HCT116 (cell line): ENCODE data around the gene FAM221B. TPM values are rescaled to one million over a fixed set of nuclear protein-coding genes. Genes with fewer than 3 reads are reported as not detected.

ENCODE experiments used
- ATAC-seq: fragments of 200-7000 bp; cut with Tn5 transposase; 2 replicates; pipeline ENCODE4 v1.9.1; 2020; ENCODE audit warnings: mild to moderate bottlenecking, moderate library complexity
- BruUV-seq: library from RNA; stranded (reverse); fragments of 400-500 nt; replicated peaks from 2 replicates; lab custom pipeline; 2021; lab: Mats Ljungman, UMichigan
- CTCF ChIA-PET: fragments of 300-600 bp; sonication (Branson Sonifier 250); formaldehyde crosslinking; loops from one replicate; lab custom pipeline; 2021; ENCODE audit warnings: antibody characterized with exemption; lab: Charles Lee
- POLR2A ChIA-PET: fragments of 300-600, 350-600 bp; sonication (Branson Sonifier 250); formaldehyde crosslinking; loops from one replicate; lab custom pipeline; 2021; ENCODE audit warnings: antibody characterized with exemption; lab: Charles Lee
- RAD21 ChIA-PET, 2 experiments: fragments of 300-600 bp; sonication (Branson Sonifier 250); formaldehyde crosslinking; loops; one replicate each; lab custom pipeline; 2023; ENCODE audit warnings: low total read pairs in 2 of 2; ENCODE audit not compliant: uncharacterized antibody in 2 of 2, unreplicated experiment in 2 of 2, low non-redundant PET in 1 of 2; lab: Charles Lee
- DNase-seq: peaks from one replicate; pipeline ENCODE4 v3.0.0-alpha.2; 2010; ENCODE audit warnings: low read depth, low spot score
- H2AFZ ChIP-seq: fragments of 200-600 bp; shearing (Covaris generic), sonication (generic); 2 replicates; pipeline ENCODE4 v1.6.1; 2017; ENCODE audit warnings: low read depth, mixed run types, mixed read lengths, antibody characterized with exemption, low read length; ENCODE audit not compliant: poor library complexity, severe bottlenecking
- H3K27ac ChIP-seq: 2 replicates; pipeline ENCODE4 v1.5.1; 2012; ENCODE audit warnings: low read depth, low read length
- H3K27me3 ChIP-seq: fragments of 200-600 bp; sonication (generic); 2 replicates; pipeline ENCODE4 v1.6.1; 2016; ENCODE audit warnings: mixed run types, low read length, mixed read lengths; ENCODE audit not compliant: insufficient read depth
- H3K36me3 ChIP-seq, 2 experiments: fragments of 200-500 bp in 1 of 2; fragments of 200-600 bp in 1 of 2; sonication (Bioruptor generic) in 1 of 2; sonication (generic) in 1 of 2; 2 replicates each; pipeline versions ENCODE4 v1.5.1 to v1.6.1; 2014 to 2016; ENCODE audit warnings: low read length in 2 of 2, inconsistent platforms in 1 of 2, mixed read lengths in 1 of 2, mixed run types in 1 of 2; ENCODE audit not compliant: insufficient read depth in 2 of 2, control insufficient read depth in 1 of 2
- H3K4me1 ChIP-seq, 2 experiments: fragments of 200-600 bp in 1 of 2; sonication (generic) in 1 of 2; 2 replicates each; pipeline versions ENCODE4 v1.5.1 to v1.6.1; 2012 to 2017; ENCODE audit warnings: low read length in 2 of 2, inconsistent platforms in 1 of 2, mild to moderate bottlenecking in 1 of 2, mixed read lengths in 1 of 2, mixed run types in 1 of 2, moderate library complexity in 1 of 2; ENCODE audit not compliant: insufficient read depth in 2 of 2, control insufficient read depth in 1 of 2
- H3K4me2 ChIP-seq: fragments of 200-600 bp; sonication (generic); 2 replicates; pipeline ENCODE4 v1.6.1; 2017; ENCODE audit warnings: mixed run types, low read length, mixed read lengths
- H3K4me3 ChIP-seq, 2 experiments: fragments of 200-600 bp in 1 of 2; sonication (generic) in 1 of 2; replicated peaks in 1 of 2; 2 replicates each; pipeline ENCODE4 v1.5.1; 2011 to 2016; ENCODE audit warnings: low read length in 2 of 2, control low read depth in 1 of 2, low read depth in 1 of 2, mild to moderate bottlenecking in 1 of 2, mixed read lengths in 1 of 2, mixed run types in 1 of 2
- H3K79me2 ChIP-seq: fragments of 200-600 bp; sonication (generic); 2 replicates; pipeline ENCODE4 v1.6.1; 2017; ENCODE audit warnings: mild to moderate bottlenecking, mixed run types, low read length, moderate library complexity, mixed read lengths; ENCODE audit not compliant: insufficient read depth
- H3K9ac ChIP-seq: fragments of 200-600 bp; sonication (generic); 2 replicates; pipeline ENCODE4 v1.6.1; 2016; ENCODE audit warnings: low read length, mixed read lengths
- H3K9me2 ChIP-seq: fragments of 200-600 bp; sonication (generic), shearing (Covaris generic); 2 replicates; pipeline ENCODE4 v1.6.1; 2017; ENCODE audit warnings: mixed run types, mild to moderate bottlenecking, moderate library complexity; ENCODE audit not compliant: insufficient read depth
- H3K9me3 ChIP-seq, 2 experiments: fragments of 200-500 bp in 1 of 2; fragments of 200-600 bp in 1 of 2; sonication (Bioruptor generic) in 1 of 2; sonication (generic) in 1 of 2; 2 replicates each; pipeline ENCODE4 v1.6.1; 2014 to 2017; ENCODE audit warnings: low read length in 2 of 2, mixed read lengths in 2 of 2, inconsistent platforms in 1 of 2, low read depth in 1 of 2, mild to moderate bottlenecking in 1 of 2, mixed run types in 1 of 2, moderate library complexity in 1 of 2; ENCODE audit not compliant: control insufficient read depth in 1 of 2, insufficient read depth in 1 of 2
- H4K20me1 ChIP-seq: fragments of 200-600 bp; sonication (generic), shearing (Covaris generic); 2 replicates; pipeline ENCODE4 v1.6.1; 2017; ENCODE audit warnings: mixed run types, mild to moderate bottlenecking, moderate library complexity; ENCODE audit not compliant: insufficient read depth
- CBX3 ChIP-seq: IDR thresholded peaks from 2 replicates; pipeline ENCODE4 v1.6.1; 2012; ENCODE audit warnings: low read depth
- CEBPB ChIP-seq: IDR thresholded peaks from 2 replicates; pipeline ENCODE4 v1.6.1; 2012; ENCODE audit warnings: low read depth
- EGR1 ChIP-seq: IDR thresholded peaks from 2 replicates; pipeline ENCODE4 v1.6.1; 2012; ENCODE audit warnings: low read depth
- ELF1 ChIP-seq: IDR thresholded peaks from 2 replicates; pipeline ENCODE4 v1.6.1; 2012; ENCODE audit warnings: low read depth, borderline replicate concordance
- EZH2 ChIP-seq: fragments of 200-600 bp; sonication (generic); IDR thresholded peaks from 2 replicates; pipeline ENCODE4 v1.6.1; 2017; ENCODE audit warnings: antibody characterized with exemption, mixed run types
- EZH2phosphoT487 ChIP-seq: fragments of 200-600 bp; IDR thresholded peaks from 2 replicates; pipeline ENCODE4 v1.6.1; 2018; ENCODE audit warnings: antibody characterized with exemption, borderline replicate concordance
- FOSL1 ChIP-seq: IDR thresholded peaks from 2 replicates; pipeline ENCODE4 v1.6.1; 2012; ENCODE audit warnings: low read depth
- JUND ChIP-seq: IDR thresholded peaks from 2 replicates; pipeline ENCODE4 v1.6.1; 2012
- POLR2A ChIP-seq: IDR thresholded peaks from 2 replicates; pipeline ENCODE4 v1.7.0; 2011; ENCODE audit warnings: borderline replicate concordance; ENCODE audit not compliant: insufficient read depth, insufficient read length; ENCODE audit errors: extremely low read depth
- POLR2AphosphoS5 ChIP-seq: IDR thresholded peaks from 2 replicates; pipeline ENCODE4 v1.6.1; 2011; ENCODE audit warnings: mild to moderate bottlenecking, low read depth, low read length, moderate library complexity
- SIN3A ChIP-seq: IDR thresholded peaks from 2 replicates; pipeline ENCODE4 v1.6.1; 2012; ENCODE audit warnings: low read depth
- SP1 ChIP-seq: IDR thresholded peaks from 2 replicates; pipeline ENCODE4 v1.6.1; 2012; ENCODE audit warnings: low read depth
- SRF ChIP-seq: IDR thresholded peaks from 2 replicates; pipeline ENCODE4 v1.6.1; 2012; ENCODE audit warnings: low read depth
- ZFX ChIP-seq: fragments of 450-650 bp; IDR thresholded peaks from 2 replicates; pipeline ENCODE4 v1.6.1; 2017
- intact Hi-C: fragments of 100-400 bp; cut with micrococcal nuclease; formaldehyde crosslinking; loops from 2 replicates; pipeline ENCODE4 v1.10.0; 2022
- total RNA-seq: library from RNA; stranded (reverse); gene quantifications from one replicate; pipeline ENCODE4 v1.2.1, GENCODE V29; 2021; ENCODE audit not compliant: unreplicated experiment
- TF ChIP-seq, protein P1 (sequence below): IDR thresholded peaks from 2 replicates; pipeline ENCODE4 v1.6.1; 2012
- TF ChIP-seq, protein P2 (sequence below): IDR thresholded peaks from 2 replicates; pipeline ENCODE4 v1.6.1; 2012; ENCODE audit warnings: low read depth
- TF ChIP-seq, protein P3 (sequence below), 3 experiments: fragments of 200-600 bp in 1 of 3; sonication (generic) in 1 of 3; IDR thresholded peaks in 2 of 3; conservative IDR thresholded peaks in 1 of 3; 2 replicates each; pipeline ENCODE4 v1.5.1; 2012 to 2017; ENCODE audit warnings: low read depth in 2 of 3, low read length in 2 of 3, antibody characterized with exemption in 1 of 3, borderline replicate concordance in 1 of 3, control low read depth in 1 of 3, mild to moderate bottlenecking in 1 of 3, mixed read lengths in 1 of 3, mixed run types in 1 of 3, moderate library complexity in 1 of 3; ENCODE audit not compliant: insufficient read depth in 1 of 3
- TF ChIP-seq, protein P4 (sequence below): IDR thresholded peaks from 2 replicates; pipeline ENCODE4 v1.6.1; 2012
- TF ChIP-seq, protein P5 (sequence below): IDR thresholded peaks from 2 replicates; pipeline ENCODE4 v1.6.1; 2011; ENCODE audit warnings: mild to moderate bottlenecking, low read length, moderate library complexity; ENCODE audit not compliant: insufficient replicate concordance; ENCODE audit errors: extremely low read depth

The FAM221B gene
- total RNA-seq, 1 experiment from 2014 or later = not detected

DNA sequence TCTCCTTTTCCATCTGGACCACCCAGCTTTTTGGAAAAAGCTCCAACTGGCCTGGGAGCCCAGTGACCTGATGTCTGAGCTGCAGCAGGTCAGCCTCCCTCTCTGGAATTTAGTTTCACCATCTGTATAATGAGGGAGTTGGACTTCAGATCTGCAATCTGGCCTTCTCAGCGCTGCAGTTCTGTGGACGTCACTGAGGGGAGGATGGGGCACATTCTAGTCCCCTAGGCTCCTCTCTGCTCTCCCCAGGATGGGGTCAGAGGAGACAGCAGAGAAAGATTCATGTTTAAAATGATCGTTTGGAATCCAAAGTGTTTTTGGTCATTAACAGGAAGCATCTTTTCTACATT lies 31.4 kb upstream of the FAM221B start:
- ChIA-PET CTCF (interaction anchor here (1.0 kb wide), 1 partner anchor 70 kb away, joined by 3 read pairs; no protein-coding TSS in a partner anchor), RAD21 (no interaction called here), POLR2A (no interaction called here)
- Histone ChIP-seq H3K27ac (no peak overlapping the region), H3K27me3 (peaks cover 3% of the 10 kb centered on the region; the same call in 1 of the 2 replicates), H3K4me1 (no peaks in the 10 kb centered on the region), H3K9me3 (no peaks in the 10 kb centered on the region), H3K9ac (no peak overlapping the region), H3K9me2 (no peaks in the 10 kb centered on the region), H3K79me2 (no peaks in the 10 kb centered on the region), H4K20me1 (no peaks in the 10 kb centered on the region), H3K4me3 (no peak overlapping the region), H2AFZ (no peak overlapping the region), H3K4me2 (no peak overlapping the region), H3K36me3 (no peaks in the 10 kb centered on the region)
- intact Hi-C loops = no loop called here
- BruUV-seq = no TSS peak
- TF ChIP-seq ZFX (no peak), EZH2 (no peak), CEBPB (no peak), SP1 (no peak), CBX3 (no peak), POLR2AphosphoS5 (no peak), EGR1 (no peak), SIN3A (no peak), EZH2phosphoT487 (no peak), JUND (no peak), ELF1 (no peak), POLR2A (no peak), SRF (no peak), FOSL1 (no peak)
- TF ChIP-seq, protein P1, sequence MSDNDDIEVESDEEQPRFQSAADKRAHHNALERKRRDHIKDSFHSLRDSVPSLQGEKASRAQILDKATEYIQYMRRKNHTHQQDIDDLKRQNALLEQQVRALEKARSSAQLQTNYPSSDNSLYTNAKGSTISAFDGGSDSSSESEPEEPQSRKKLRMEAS = no peak
- TF ChIP-seq, protein P2, sequence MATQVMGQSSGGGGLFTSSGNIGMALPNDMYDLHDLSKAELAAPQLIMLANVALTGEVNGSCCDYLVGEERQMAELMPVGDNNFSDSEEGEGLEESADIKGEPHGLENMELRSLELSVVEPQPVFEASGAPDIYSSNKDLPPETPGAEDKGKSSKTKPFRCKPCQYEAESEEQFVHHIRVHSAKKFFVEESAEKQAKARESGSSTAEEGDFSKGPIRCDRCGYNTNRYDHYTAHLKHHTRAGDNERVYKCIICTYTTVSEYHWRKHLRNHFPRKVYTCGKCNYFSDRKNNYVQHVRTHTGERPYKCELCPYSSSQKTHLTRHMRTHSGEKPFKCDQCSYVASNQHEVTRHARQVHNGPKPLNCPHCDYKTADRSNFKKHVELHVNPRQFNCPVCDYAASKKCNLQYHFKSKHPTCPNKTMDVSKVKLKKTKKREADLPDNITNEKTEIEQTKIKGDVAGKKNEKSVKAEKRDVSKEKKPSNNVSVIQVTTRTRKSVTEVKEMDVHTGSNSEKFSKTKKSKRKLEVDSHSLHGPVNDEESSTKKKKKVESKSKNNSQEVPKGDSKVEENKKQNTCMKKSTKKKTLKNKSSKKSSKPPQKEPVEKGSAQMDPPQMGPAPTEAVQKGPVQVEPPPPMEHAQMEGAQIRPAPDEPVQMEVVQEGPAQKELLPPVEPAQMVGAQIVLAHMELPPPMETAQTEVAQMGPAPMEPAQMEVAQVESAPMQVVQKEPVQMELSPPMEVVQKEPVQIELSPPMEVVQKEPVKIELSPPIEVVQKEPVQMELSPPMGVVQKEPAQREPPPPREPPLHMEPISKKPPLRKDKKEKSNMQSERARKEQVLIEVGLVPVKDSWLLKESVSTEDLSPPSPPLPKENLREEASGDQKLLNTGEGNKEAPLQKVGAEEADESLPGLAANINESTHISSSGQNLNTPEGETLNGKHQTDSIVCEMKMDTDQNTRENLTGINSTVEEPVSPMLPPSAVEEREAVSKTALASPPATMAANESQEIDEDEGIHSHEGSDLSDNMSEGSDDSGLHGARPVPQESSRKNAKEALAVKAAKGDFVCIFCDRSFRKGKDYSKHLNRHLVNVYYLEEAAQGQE = no peak
- TF ChIP-seq, protein P3, sequence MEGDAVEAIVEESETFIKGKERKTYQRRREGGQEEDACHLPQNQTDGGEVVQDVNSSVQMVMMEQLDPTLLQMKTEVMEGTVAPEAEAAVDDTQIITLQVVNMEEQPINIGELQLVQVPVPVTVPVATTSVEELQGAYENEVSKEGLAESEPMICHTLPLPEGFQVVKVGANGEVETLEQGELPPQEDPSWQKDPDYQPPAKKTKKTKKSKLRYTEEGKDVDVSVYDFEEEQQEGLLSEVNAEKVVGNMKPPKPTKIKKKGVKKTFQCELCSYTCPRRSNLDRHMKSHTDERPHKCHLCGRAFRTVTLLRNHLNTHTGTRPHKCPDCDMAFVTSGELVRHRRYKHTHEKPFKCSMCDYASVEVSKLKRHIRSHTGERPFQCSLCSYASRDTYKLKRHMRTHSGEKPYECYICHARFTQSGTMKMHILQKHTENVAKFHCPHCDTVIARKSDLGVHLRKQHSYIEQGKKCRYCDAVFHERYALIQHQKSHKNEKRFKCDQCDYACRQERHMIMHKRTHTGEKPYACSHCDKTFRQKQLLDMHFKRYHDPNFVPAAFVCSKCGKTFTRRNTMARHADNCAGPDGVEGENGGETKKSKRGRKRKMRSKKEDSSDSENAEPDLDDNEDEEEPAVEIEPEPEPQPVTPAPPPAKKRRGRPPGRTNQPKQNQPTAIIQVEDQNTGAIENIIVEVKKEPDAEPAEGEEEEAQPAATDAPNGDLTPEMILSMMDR (IDR thresholded peaks at IDR 0.05 in 2 of 3, conservative IDR thresholded peaks at IDR 0.05 in 1 of 3; ENCODE audit: borderline replicate concordance in 1 of 3, insufficient read depth in 1 of 3, low read depth in 2 of 3, low read length in 2 of 3) = no peak
- TF ChIP-seq, protein P4, sequence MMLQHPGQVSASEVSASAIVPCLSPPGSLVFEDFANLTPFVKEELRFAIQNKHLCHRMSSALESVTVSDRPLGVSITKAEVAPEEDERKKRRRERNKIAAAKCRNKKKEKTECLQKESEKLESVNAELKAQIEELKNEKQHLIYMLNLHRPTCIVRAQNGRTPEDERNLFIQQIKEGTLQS = no peak
- TF ChIP-seq, protein P5, sequence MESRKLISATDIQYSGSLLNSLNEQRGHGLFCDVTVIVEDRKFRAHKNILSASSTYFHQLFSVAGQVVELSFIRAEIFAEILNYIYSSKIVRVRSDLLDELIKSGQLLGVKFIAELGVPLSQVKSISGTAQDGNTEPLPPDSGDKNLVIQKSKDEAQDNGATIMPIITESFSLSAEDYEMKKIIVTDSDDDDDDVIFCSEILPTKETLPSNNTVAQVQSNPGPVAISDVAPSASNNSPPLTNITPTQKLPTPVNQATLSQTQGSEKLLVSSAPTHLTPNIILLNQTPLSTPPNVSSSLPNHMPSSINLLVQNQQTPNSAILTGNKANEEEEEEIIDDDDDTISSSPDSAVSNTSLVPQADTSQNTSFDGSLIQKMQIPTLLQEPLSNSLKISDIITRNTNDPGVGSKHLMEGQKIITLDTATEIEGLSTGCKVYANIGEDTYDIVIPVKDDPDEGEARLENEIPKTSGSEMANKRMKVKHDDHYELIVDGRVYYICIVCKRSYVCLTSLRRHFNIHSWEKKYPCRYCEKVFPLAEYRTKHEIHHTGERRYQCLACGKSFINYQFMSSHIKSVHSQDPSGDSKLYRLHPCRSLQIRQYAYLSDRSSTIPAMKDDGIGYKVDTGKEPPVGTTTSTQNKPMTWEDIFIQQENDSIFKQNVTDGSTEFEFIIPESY = no peak
- ATAC-seq (no peak), DNase-seq (no peak)
